Right cardiac atrium (tissue), 5 donors: ENCODE data around the gene TYW1. TPM values are rescaled to one million over a fixed set of nuclear protein-coding genes. Genes with fewer than 3 reads are reported as not detected.
"Not testable (repeated sequence)": the region's sequence is repeated elsewhere in the genome, so short reads cannot be mapped to it uniquely, and the experiment has no call there.

ENCODE experiments used
- ATAC-seq, 2 donors: fragments of 200-7000 bp; cut with Tn5 transposase; one replicate each; pipeline versions ENCODE4 v1.8.0 to v1.9.1; 2020; ENCODE audit warnings: moderate library complexity in 2 of 2, mild to moderate bottlenecking in 1 of 2
- DNase-seq, 3 donors: peaks; one replicate each; pipeline ENCODE4 v3.0.0-alpha.2; 2020
- H3K27ac ChIP-seq: one replicate; pipeline ENCODE4 v1.5.1; 2013; ENCODE audit warnings: mild to moderate bottlenecking, low read length, control low read depth, moderate library complexity
- H3K27me3 ChIP-seq: one replicate; pipeline ENCODE4 v1.6.1; 2013; ENCODE audit not compliant: control insufficient read depth, insufficient read depth
- H3K4me1 ChIP-seq: one replicate; pipeline ENCODE4 v1.6.1; 2013; ENCODE audit warnings: low read length; ENCODE audit not compliant: control insufficient read depth, insufficient read depth
- H3K4me3 ChIP-seq: one replicate; pipeline ENCODE4 v1.5.1; 2013; ENCODE audit warnings: low read length, control low read depth
- H3K9me3 ChIP-seq: one replicate; pipeline ENCODE4 v1.6.1; 2013; ENCODE audit warnings: low read length; ENCODE audit not compliant: control insufficient read depth
- WGBS: extraction: QIAGEN DNeasy Blood & Tissue Kit; methylation state at CpG from one replicate; pipeline ENCODE4 v1.1.7; 2013; 5-methylcytosine and 5-hydroxymethylcytosine counted together
- intact Hi-C, 4 donors: fragments of 100-400 bp; cut with DNase I; formaldehyde crosslinking; loops; one replicate each; pipeline versions ENCODE4 v1.11.0 to v1.14.0; 2022 to 2023
- polyA plus RNA-seq: library from polyadenylated mRNA; stranded (reverse); fragments of 200-250 nt; gene quantifications from one replicate; pipeline ENCODE4 v1.2.3, GENCODE V29; 2013
- total RNA-seq, 4 donors: library from RNA; stranded (reverse); fragmentation: NEBNext Ultra II Directional; extraction: Animal tissue kit (Norgen Biotek cat#: 25700); gene quantifications; one replicate each; pipeline ENCODE4 v1.2.1, GENCODE V29; 2021
- donor health status: healthy with polysubstance abuse.
- donor health status: DM: no; HTN: yes; CAD: no.
- donor health status: DM: no; HTN: no; CAD: no.
- donor health status: DM: no; HTN: yes; CAD: no; lungs with severe emphysema.
- donor health status: DM: yes; HTN: yes; CAD: no.

The TYW1 gene
- total and polyA plus RNA-seq, 5 donors: 7.0 to 12.1 (median 11.7) TPM

DNA sequence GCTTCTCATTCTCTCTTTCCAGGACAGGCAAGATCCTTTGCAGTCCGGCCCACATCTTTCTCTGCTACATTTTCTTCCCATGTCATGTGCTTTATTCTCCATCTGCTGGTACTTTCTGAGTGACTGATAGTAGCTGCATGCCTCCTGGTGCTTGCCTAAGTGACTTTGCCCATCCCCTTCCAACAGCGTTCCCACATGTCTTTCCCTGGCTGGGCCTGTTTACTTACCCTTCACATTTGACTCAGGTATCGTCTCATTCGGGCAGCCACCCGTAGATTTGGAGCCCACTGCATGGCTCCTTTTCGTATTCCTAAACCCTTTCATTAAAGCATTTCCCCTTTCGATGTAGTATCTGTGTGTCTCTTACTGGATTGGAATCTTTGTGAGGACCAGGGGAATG is 24.6 kb downstream of the TYW1 start:
- intact Hi-C loops: no loop called here
- Histone ChIP-seq H3K4me1 (no peaks in the 10 kb centered on the region), H3K27ac (peak overlapping the region; percentile 6), H3K27me3 (no peaks in the 10 kb centered on the region), H3K9me3 (no peaks in the 10 kb centered on the region), H3K4me3 (no peak overlapping the region)
- WGBS: 87% methylated on average over 7 of the region's 7 CpGs
- DNase-seq: no peak
- peak; percentile 25 to 50 for ATAC-seq

DNA sequence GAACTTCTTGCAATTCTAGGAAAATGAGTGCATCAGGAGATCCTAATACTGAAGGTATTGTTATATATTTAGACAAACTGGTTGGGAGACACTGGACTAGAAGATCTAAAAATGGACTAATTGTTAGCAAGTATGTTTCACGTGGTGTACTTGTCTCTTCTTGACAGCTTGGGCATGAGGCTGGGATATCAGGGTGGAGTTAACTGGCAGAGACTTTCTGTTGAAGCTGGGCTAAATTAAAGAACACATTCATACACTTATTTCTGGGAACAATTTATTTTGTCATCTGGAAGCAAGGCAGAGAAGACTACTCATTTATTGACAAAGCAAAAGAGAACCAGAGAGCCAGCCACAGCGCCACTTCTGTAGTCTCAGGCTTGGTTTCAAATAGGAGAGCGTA is 25.9 kb downstream of the TYW1 start:
- H3K4me3 ChIP-seq: no peak overlapping the region
- intact Hi-C loops: no loop called here
- H3K9me3 ChIP-seq: no peaks in the 10 kb centered on the region
- H3K4me1 ChIP-seq: no peaks in the 10 kb centered on the region
- H3K27ac ChIP-seq: peak overlapping the region; percentile 66
- 62% methylated on average over 3 of the region's 3 CpGs for WGBS
- DNase-seq (no peak), ATAC-seq (peak in 1 of 2 donors; percentile 81)
- no peaks in the 10 kb centered on the region for H3K27me3 ChIP-seq

DNA sequence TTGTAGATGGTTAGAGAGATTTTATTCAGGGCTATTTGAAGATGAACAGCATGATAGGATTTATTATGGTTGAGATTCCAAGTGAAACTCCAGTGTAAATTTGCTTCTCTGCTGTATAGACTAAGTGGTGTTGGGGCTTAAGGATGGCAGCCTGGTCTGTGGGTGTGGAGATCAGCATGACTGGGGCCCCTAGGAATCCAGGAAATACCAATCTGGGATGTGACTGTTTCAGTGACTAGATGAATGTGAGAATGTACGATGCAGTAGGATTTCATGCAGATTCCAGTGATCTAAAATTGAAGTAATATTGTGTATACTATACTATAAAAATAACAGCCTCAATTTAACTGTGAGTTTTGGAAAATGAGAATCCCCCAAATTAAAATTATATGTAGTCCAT is 28.8 kb downstream of the TYW1 start:
- H3K4me3 ChIP-seq, H3K4me1 ChIP-seq, ATAC-seq, H3K27me3 ChIP-seq, H3K9me3 ChIP-seq, H3K27ac ChIP-seq, intact Hi-C loops, DNase-seq: not testable (repeated sequence)
- 62% methylated on average over 1 of the region's 1 CpG for WGBS

DNA sequence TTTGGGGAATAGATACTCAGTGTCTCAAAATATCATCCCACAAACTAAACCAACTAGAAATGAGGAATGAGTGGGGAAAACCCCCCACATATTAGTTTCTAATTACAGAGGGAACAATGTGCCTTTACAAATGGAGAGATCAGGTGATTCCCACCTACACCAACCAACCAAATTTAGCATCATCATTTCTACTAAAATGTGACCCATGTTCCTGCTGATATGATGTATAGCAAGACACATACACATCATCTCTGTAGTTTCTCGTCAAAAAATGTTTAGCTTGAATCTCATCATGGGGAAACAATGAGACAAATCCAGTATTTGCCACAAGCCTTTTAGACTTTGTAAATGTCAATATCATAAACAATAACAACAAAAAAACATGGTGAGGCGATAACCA is 35.1 kb downstream of the TYW1 start:
- H3K9me3 ChIP-seq, ATAC-seq, H3K4me3 ChIP-seq, H3K4me1 ChIP-seq, H3K27me3 ChIP-seq, DNase-seq, H3K27ac ChIP-seq, intact Hi-C loops: not testable (repeated sequence)
- 90% methylated on average over 1 of the region's 2 CpGs for WGBS

DNA sequence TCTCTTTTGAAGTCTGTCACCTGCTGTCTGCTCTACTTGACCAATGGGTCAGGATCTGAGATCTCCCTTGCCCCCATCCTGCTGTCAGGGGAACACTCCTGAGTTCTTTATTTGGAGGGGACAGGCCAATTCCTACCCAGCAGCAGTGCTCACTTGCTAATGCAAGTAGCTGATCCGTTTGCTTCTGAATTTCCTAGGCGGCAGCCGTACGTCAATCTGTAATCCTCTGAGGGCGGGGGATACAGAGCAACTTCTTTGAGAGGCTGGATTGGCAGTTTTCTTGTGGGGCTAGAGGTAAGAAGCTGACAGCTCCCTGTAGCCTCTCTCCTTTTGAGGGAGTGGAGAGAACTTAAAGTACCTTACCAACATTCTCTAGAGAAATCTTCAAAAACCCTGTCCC is 36.6 kb downstream of the TYW1 start:
- H3K4me3 ChIP-seq: no peak overlapping the region
- ATAC-seq: no peak

DNA sequence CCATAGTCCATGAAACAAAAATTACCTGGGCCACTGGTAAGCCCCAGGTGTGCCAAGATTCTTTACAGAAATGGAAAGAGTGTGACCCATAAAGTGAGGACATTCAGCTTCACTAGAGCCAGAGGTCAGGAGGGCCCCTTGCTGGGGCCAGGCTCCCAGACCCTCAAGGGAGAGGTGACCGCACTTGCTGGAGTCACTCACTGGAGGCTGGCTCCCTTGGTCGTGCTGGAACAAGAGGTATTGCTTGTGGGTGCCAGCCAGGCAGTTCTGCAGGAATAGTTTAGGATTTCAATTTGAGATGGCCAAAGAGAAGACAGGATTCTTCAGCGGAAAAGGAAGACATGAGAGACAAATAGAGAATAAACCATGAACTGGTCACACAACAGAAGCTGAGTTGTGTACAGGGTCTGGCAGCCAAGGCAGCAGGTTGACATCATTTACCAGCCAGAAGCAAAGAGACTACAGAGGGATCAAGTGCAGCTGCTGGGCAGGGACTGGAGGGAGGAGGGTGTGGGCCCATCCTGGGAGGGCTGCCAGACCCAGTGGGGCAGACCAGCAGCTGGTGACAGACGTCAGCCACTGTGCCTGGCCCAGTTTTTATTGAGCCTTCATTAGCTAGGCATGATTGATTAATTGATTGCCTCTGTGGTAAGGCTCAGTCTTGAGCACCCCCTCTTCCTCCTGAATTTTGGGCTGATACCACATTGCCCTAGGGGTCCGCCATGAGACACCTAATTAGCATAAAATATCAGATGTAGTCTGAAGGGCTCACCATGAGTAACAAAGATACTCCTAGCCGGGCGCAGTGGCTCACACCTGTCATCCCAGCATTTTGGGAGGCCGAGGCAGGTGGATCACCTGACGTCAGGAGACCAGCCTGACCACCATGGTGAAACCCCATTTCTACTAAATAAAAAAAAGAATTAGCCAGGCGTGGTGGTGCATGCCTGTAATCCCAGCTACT is 40.1 kb downstream of the TYW1 start:
- H3K27me3 ChIP-seq, H3K4me3 ChIP-seq, H3K9me3 ChIP-seq, intact Hi-C loops, H3K27ac ChIP-seq, H3K4me1 ChIP-seq: not testable (repeated sequence)
- ATAC-seq (peak; percentile 91 to 93), DNase-seq (peak; percentile 40 to 81 (median 61))
- 78% methylated on average over 10 of the region's 10 CpGs for WGBS

More for the DNA sequence above, 36.6 kb downstream of the TYW1 start:
- Histone ChIP-seq H3K27ac (no peak overlapping the region), H3K9me3 (no peaks in the 10 kb centered on the region), H3K4me1 (no peaks in the 10 kb centered on the region), H3K27me3 (no peaks in the 10 kb centered on the region)
- WGBS: 82% methylated on average over 5 of the region's 5 CpGs
- no peak for DNase-seq
- intact Hi-C loops: no loop called here

DNA sequence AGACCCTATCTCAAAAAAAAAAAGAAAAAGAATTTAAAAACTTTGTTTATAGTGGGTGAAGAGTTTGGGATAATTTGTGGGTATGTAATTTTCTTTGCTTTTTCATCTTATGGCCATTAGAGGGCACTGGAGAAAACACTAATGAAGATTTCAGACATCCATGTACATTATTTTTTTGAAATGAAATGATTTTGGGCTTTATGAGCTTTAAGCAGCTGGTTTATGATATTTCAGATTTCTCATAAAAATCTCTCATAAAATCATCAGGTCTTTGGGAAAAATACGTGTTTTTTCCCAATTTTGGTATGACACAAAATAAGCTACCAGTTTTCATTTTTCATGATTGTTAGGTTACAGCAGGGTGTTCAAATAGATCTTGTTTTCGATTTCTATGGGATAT is 44.2 kb downstream of the TYW1 start:
- H3K27me3 ChIP-seq, H3K4me3 ChIP-seq, intact Hi-C loops, H3K9me3 ChIP-seq, H3K27ac ChIP-seq, DNase-seq, ATAC-seq, H3K4me1 ChIP-seq: not testable (repeated sequence)
- WGBS: 41% methylated on average over 2 of the region's 2 CpGs

DNA sequence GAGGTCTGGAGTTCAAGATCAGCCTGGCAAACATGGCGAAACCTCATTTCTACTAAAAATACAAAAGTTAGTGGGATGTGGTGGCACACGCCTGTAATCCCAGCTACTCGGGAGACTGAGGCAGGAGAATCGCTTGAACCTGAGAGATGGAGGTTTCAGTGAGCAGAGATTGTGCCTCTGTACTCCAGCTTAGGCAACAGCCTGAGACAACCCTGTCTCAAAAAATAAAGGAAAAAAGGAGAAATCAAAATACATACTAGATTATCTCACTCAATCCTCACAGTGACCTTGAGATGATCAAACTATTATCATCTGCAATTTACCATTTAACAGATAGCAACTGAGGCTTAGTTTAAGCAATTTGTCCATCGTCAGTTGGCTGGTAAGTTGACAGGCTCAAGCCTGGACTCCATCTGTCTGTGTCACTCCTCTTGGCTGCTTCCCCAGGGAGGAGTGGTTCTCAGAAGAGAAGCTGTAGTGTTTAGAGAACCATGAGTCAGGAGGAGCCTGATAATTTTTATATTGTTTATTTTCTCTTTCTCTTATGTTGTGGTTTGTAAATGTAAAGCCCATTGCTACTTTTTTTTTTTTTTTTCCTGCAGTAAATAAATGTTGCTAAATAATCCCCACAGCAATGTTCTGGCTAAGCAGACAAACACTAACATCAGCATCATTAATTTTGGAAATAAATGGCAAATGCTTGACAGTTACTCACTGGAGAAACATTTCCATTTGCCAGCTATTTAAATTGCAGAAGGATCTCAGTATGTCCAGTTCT is 46.3 kb downstream of the TYW1 start:
- peak; percentile 66 to 76 (median 67) for DNase-seq
- H3K4me3 ChIP-seq, H3K27me3 ChIP-seq, H3K9me3 ChIP-seq, H3K27ac ChIP-seq, intact Hi-C loops, H3K4me1 ChIP-seq: not testable (repeated sequence)
- ATAC-seq: peak; percentile 95 to 97
- WGBS: 69% methylated on average over 5 of the region's 5 CpGs

DNA sequence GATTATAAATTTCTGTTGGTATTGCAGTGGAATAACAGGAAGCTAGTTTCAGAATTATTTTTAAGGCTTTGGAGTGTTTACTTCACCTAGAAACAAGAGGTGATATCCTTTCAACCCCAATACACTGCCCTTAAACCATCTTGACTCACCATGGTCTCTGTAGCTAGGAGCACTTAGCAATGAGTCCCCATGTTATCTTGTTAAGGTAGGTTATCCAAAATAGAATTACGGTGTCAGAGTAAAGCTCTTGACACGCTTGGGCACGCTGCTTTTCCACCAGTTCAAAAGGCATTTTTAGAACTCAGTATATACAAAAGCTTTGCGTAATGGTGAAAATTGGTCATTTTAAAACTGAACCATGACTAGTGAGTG is 46.9 kb downstream of the TYW1 start:
- H3K4me1 ChIP-seq, H3K9me3 ChIP-seq, DNase-seq, H3K27ac ChIP-seq, intact Hi-C loops, H3K4me3 ChIP-seq, H3K27me3 ChIP-seq: not testable (repeated sequence)
- 64% methylated on average over 4 of the region's 4 CpGs for WGBS
- ATAC-seq: peak; percentile 27 to 38

DNA sequence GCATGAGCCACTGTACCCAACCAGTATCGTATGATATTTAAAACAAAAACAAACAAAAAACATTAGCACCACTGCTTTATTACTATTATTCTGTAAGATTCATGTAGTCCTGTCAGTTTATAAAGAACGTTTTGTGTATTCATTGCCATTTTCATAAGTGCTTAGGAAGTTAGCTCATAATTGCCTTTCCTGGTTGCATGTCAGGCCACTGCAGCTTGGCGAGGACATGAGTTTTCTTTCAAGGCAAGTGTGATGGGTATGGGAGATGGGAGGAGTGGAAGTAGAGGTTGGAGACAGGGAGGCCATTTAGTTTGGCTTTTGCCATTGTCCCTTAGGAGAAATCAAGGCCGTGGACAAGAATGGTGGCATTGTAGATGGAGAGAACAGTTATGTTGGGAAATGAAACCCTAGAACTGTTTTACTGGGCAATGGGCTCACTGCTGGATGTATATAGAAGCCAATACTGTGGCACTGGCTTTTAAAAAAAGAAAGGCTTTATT is 48.9 kb downstream of the TYW1 start:
- Histone ChIP-seq H3K4me1 (no peaks in the 10 kb centered on the region), H3K9me3 (no peaks in the 10 kb centered on the region), H3K27ac (no peak overlapping the region), H3K27me3 (no peaks in the 10 kb centered on the region), H3K4me3 (no peak overlapping the region)
- whole genome bisulfite sequencing: 87% methylated on average over 4 of the region's 4 CpGs
- intact Hi-C loops: no loop called here
- DNase-seq (no peak), ATAC-seq (no peak)

DNA sequence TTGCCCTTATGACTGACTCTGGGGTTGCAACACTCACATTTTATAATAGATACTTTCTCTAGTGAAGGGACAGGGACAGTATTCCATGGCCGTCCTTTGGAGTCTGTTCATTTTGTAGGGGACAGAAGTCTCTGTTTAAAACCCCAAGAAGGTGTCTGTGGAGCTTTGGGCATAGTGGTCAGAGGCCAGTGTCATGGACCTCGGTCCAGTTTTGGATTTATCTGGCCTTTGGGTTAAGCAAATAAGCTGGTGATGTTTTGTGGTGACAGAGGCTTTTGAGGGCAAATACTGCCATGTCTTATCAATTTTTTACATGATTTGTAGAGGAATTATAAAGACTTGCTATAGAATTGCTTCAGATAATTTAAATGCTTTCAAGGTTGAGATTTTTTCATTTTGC is 50.2 kb downstream of the TYW1 start:
- ATAC-seq, H3K27ac ChIP-seq, H3K4me1 ChIP-seq, intact Hi-C loops, DNase-seq, H3K4me3 ChIP-seq, H3K27me3 ChIP-seq, H3K9me3 ChIP-seq: not testable (repeated sequence)
- WGBS: 74% methylated on average over 2 of the region's 2 CpGs
